Measurements from ENCODE around the gene VGF.

- TF ChIP-seq POLR2A (IDR thresholded peaks at IDR 0.05; ENCODE audit: low read length) (no peak), GATA1 (IDR thresholded peaks at IDR 0.05; ENCODE audit: low read depth, low read length) (no peak)
Measured at GRCh38 chr7:101125989-101126650, 39.2 kb downstream of the VGF start.
